ENCODE measurements around the gene POU2AF3. TPM values are rescaled to one million over a fixed set of nuclear protein-coding genes. Genes with fewer than 3 reads are reported as not detected.

POU2AF3 gene
- total RNA-seq, 1 donor from 2014 or later: 2.6 TPM

DNA sequence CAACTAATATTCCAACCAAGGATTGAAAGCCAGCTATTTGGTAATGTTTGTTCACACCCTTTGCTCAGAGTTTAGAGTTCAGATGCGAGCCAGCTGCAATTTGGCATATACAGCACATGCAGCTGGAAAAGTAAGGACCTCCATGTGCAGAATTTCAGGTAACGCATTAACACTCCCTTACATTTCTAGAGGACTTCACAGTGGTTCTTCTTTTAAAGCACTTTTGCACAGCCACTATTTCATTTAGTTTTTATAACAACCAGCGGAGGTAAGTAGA is 3.4 kb downstream of the POU2AF3 start:
- DNase-seq (ENCODE audit: extremely low spot score, unreplicated experiment): no peak
- H3K4me1 Mint-ChIP-seq (ENCODE audit: unreplicated experiment): peaks cover 29% of the 10 kb centered on the region
- peaks cover 4% of the 10 kb centered on the region for H3K36me3 Mint-ChIP-seq
- TF ChIP-seq, protein P1, sequence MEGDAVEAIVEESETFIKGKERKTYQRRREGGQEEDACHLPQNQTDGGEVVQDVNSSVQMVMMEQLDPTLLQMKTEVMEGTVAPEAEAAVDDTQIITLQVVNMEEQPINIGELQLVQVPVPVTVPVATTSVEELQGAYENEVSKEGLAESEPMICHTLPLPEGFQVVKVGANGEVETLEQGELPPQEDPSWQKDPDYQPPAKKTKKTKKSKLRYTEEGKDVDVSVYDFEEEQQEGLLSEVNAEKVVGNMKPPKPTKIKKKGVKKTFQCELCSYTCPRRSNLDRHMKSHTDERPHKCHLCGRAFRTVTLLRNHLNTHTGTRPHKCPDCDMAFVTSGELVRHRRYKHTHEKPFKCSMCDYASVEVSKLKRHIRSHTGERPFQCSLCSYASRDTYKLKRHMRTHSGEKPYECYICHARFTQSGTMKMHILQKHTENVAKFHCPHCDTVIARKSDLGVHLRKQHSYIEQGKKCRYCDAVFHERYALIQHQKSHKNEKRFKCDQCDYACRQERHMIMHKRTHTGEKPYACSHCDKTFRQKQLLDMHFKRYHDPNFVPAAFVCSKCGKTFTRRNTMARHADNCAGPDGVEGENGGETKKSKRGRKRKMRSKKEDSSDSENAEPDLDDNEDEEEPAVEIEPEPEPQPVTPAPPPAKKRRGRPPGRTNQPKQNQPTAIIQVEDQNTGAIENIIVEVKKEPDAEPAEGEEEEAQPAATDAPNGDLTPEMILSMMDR (conservative IDR thresholded peaks at IDR 0.05): no peak
- H3K4me3 Mint-ChIP-seq: no peak overlapping the region
- no peaks in the 10 kb centered on the region for H3K9me3 Mint-ChIP-seq
- peaks cover 26% of the 10 kb centered on the region for H3K27me3 Mint-ChIP-seq
- no peak overlapping the region for H3K27ac Mint-ChIP-seq

DNA sequence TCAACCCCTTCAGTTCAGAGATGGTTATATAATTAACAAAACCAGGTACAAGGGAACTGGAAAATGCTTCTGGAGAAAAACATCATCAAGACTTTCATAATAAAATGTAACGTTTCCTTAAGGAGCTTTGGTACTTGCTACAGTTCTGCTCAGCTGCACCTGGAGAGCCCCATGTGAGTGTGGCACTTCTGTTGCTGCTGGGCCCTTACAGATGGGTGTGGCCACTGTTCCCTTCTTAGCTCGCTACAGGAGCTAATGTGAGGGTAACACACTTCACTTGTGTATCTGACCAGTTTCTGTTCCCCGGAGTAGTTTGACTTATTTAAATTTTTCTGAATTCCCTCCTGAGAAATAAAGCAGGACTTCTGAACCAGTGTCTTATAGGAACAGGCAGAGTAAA is 4.0 kb downstream of the POU2AF3 start:
- H3K9me3 Mint-ChIP-seq: no peaks in the 10 kb centered on the region
- no peak for DNase-seq (ENCODE audit: extremely low spot score, unreplicated experiment)
- peak overlapping the region; percentile 76 for H3K4me3 Mint-ChIP-seq
- H3K27me3 Mint-ChIP-seq: peaks cover 24% of the 10 kb centered on the region
- TF ChIP-seq, protein P1 (conservative IDR thresholded peaks at IDR 0.05): no peak
- peaks cover 4% of the 10 kb centered on the region for H3K36me3 Mint-ChIP-seq
- H3K27ac Mint-ChIP-seq: peak overlapping the region; percentile 88
- peaks cover 29% of the 10 kb centered on the region for H3K4me1 Mint-ChIP-seq (ENCODE audit: unreplicated experiment)

DNA sequence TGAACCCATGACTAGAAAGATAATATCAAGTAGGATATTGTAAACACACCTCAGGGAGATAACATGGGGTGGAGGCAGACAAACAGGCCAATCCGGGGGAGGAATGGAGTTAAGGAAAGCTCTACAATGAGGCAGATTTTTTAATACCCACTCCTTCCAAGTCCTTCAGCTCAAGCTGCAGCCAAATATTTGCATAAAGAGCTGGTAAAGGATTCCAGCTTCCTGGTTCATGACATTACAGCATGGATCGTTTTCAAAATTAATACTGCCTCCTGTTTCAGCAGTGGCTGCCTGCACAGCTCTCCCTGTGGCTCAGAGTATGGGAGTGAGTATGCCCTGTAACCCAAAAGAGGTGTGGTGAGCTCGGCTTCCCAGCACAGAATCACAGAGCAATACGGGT is 5.1 kb downstream of the POU2AF3 start:
- H3K9me3 Mint-ChIP-seq: no peaks in the 10 kb centered on the region
- H3K36me3 Mint-ChIP-seq: peaks cover 7% of the 10 kb centered on the region
- no peak for DNase-seq (ENCODE audit: extremely low spot score, unreplicated experiment)
- H3K27me3 Mint-ChIP-seq: peaks cover 18% of the 10 kb centered on the region
- H3K27ac Mint-ChIP-seq: peak overlapping the region; percentile 88
- TF ChIP-seq, protein P1 (conservative IDR thresholded peaks at IDR 0.05): no peak
- H3K4me1 Mint-ChIP-seq (ENCODE audit: unreplicated experiment): peaks cover 34% of the 10 kb centered on the region
- H3K4me3 Mint-ChIP-seq: peak overlapping the region; percentile 76

DNA sequence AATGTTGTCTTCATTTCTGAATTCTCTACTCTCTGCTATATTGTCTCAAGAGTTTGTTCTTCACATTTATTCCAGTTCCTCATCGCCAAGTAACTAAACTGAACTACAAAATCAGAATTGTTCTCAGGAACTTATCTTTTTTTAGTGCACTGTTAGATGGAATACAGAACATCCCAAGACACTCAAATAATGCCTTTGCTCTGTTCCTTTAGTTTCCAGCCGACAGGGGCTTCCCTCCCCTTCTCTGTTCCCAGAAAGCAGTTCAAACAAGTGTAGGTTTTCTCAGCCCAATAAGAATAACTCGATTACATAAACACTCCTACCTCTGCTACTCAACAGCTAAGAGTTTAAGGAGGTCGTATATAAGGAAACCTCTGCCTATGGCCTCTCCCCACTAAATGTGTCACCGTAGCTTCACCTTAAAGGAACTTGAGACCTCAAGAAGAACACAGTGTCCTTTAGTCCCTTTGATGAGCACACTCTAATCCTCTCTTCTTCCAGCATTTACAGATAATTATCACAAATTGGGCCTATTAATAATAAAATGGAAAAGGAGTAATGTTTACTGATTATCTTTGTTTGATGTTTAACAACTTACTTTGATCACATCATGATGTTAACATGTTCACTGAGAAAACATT is 6.9 kb downstream of the POU2AF3 start:
- H3K27ac Mint-ChIP-seq: no peak overlapping the region
- TF ChIP-seq, protein P1 (conservative IDR thresholded peaks at IDR 0.05): no peak
- no peaks in the 10 kb centered on the region for H3K9me3 Mint-ChIP-seq
- peaks cover 34% of the 10 kb centered on the region for H3K4me1 Mint-ChIP-seq (ENCODE audit: unreplicated experiment)
- peaks cover 14% of the 10 kb centered on the region for H3K27me3 Mint-ChIP-seq
- H3K36me3 Mint-ChIP-seq: peaks cover 7% of the 10 kb centered on the region
- H3K4me3 Mint-ChIP-seq: peak overlapping the region; percentile 35
- DNase-seq (ENCODE audit: extremely low spot score, unreplicated experiment): no peak

DNA sequence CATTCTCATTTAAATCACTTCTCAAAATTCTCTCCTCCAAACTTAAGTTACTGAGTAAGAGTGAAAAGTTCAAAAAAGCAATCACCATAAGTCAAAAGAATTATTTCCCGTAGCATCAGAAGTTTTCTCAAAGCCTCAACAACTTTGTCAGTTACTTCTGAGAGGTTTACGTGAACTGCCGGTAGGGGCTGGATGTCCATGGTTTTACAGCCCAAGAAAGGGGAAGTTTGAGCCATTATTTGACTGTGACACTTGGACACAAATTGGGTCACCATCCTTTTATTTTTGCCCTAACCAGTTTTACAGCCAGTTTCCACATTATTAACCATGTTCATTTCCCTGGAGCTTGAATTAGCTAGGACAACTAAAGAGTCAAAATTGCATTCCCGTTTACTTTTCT is 7.5 kb downstream of the POU2AF3 start:
- no peak for DNase-seq (ENCODE audit: extremely low spot score, unreplicated experiment)
- H3K4me3 Mint-ChIP-seq: no peak overlapping the region
- TF ChIP-seq, protein P1 (conservative IDR thresholded peaks at IDR 0.05): no peak
- H3K9me3 Mint-ChIP-seq: no peaks in the 10 kb centered on the region
- H3K27me3 Mint-ChIP-seq: peaks cover 9% of the 10 kb centered on the region
- H3K27ac Mint-ChIP-seq: no peak overlapping the region
- H3K36me3 Mint-ChIP-seq: peaks cover 7% of the 10 kb centered on the region
- peaks cover 34% of the 10 kb centered on the region for H3K4me1 Mint-ChIP-seq (ENCODE audit: unreplicated experiment)

DNA sequence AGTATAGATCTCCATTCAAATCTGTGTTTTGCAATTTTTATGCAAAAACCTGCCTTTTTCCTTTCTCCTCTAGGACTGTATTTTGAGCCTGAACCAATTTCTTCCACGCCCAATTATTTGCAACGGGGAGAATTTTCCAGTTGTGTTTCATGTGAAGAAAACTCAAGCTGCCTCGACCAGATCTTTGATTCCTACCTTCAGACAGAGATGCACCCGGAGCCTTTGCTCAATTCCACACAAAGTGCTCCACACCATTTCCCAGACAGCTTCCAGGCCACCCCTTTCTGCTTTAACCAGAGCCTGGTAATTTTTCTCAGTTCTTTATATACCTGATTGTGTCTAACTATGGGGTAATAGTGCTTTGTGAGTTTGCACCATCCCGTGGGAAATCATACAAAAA is 8.0 kb downstream of the POU2AF3 start:
- no peaks in the 10 kb centered on the region for H3K9me3 Mint-ChIP-seq
- TF ChIP-seq, protein P1 (conservative IDR thresholded peaks at IDR 0.05): no peak
- H3K27me3 Mint-ChIP-seq: peaks cover 7% of the 10 kb centered on the region

More for the DNA sequence above, 8.0 kb downstream of the POU2AF3 start:
- DNase-seq (ENCODE audit: extremely low spot score, unreplicated experiment): no peak
- no peak overlapping the region for H3K4me3 Mint-ChIP-seq
- H3K27ac Mint-ChIP-seq: no peak overlapping the region
- H3K4me1 Mint-ChIP-seq (ENCODE audit: unreplicated experiment): peaks cover 34% of the 10 kb centered on the region
- peaks cover 7% of the 10 kb centered on the region for H3K36me3 Mint-ChIP-seq
